ENCODE results near the gene STAT6. TPM values are rescaled to one million over a fixed set of nuclear protein-coding genes. Genes with fewer than 3 reads are reported as not detected.
A peak's percentile ranks its signal among the peaks of the same experiment; 100 is the strongest.

STAT6 gene
- total and polyA plus RNA-seq, 11 donors = 31.6 to 87.7 (median 38.4) TPM

- DNase-seq = peak; percentile 77 to 84 (median 82)
- Histone ChIP-seq H3K36me3 (peaks cover 0 to 32% (median 18%) of the 10 kb centered on the region in 9 donors), H3K4me3 (peak overlapping the region in 7 of 12 donors; percentile 1 to 41 (median 26)), H3K27ac (peak overlapping the region; percentile 63 to 100 (median 94)), H3K27me3 (no peaks in the 10 kb centered on the region), H3K4me1 (peaks cover 17 to 99% (median 77%) of the 10 kb centered on the region in 12 donors), H3K9me3 (no peaks in the 10 kb centered on the region)
- peak; percentile 17 to 73 (median 58) for ATAC-seq
- intact Hi-C loops (cut with DNase I) = loop anchor here in 2 of 10 donors (2.0 kb wide), 1 partner anchor 13 kb away; no protein-coding TSS in a partner anchor
- TF ChIP-seq POLR2A (IDR thresholded peaks at IDR 0.05) (no peak), CTCF (IDR thresholded peaks at IDR 0.05) (no peak)
- 31 to 50% (median 45%) methylated on average over 15 to 18 of the region's 18 CpGs for WGBS, 4 donors
Measured at GRCh38 chr12:57135527-57136326, 24.6 kb upstream of the STAT6 start.

GRCh38 chr12:57134949-57135348 is 23.8 kb upstream of the STAT6 start:
- DNase-seq = no peak
- Histone ChIP-seq H3K4me1 (peaks cover 17 to 99% (median 82%) of the 10 kb centered on the region in 12 donors), H3K27me3 (no peaks in the 10 kb centered on the region), H3K9me3 (no peaks in the 10 kb centered on the region), H3K27ac (peak overlapping the region in 11 of 12 donors; percentile 74 to 100 (median 95)), H3K36me3 (peaks cover 0 to 24% (median 10%) of the 10 kb centered on the region in 9 donors), H3K4me3 (peak overlapping the region in 1 of 12 donors; percentile 11)
- WGBS, 4 donors = 77 to 91% (median 78%) methylated on average over 8 to 9 of the region's 9 CpGs
- intact Hi-C loops (cut with DNase I) = loop anchor here in 2 of 10 donors (2.0 kb wide), 1 partner anchor 14 kb away; no protein-coding TSS in a partner anchor
- TF ChIP-seq POLR2A (IDR thresholded peaks at IDR 0.05) (no peak), CTCF (IDR thresholded peaks at IDR 0.05) (no peak)
- ATAC-seq = no peak

GRCh38 chr12:57133916-57134315 is 22.8 kb upstream of the STAT6 start:
- ATAC-seq (peak; percentile 22 to 62 (median 40)), DNase-seq (peak in 4 of 5 donors; percentile 42 to 85 (median 67))
- peak overlapping the region in 6 of 12 donors; percentile 3 to 94 (median 70) for H3K4me3 ChIP-seq
- no peaks in the 10 kb centered on the region for H3K27me3 ChIP-seq
- intact Hi-C loops (cut with DNase I) = loop anchor here in 2 of 10 donors (2.0 kb wide), 1 partner anchor 15 kb away; no protein-coding TSS in a partner anchor
- peak overlapping the region; percentile 65 to 100 (median 94) for H3K27ac ChIP-seq
- peaks cover 17 to 94% (median 80%) of the 10 kb centered on the region in 12 donors for H3K4me1 ChIP-seq
- H3K9me3 ChIP-seq = no peaks in the 10 kb centered on the region
- 29 to 40% (median 33%) methylated on average over 3 to 6 of the region's 6 CpGs for WGBS, 4 donors
- no peak for TF ChIP-seq CTCF (IDR thresholded peaks at IDR 0.05)
- TF ChIP-seq POLR2A (IDR thresholded peaks at IDR 0.05) = no peak
- H3K36me3 ChIP-seq = peaks cover 0 to 14% (median 0%) of the 10 kb centered on the region in 9 donors

GRCh38 chr12:57133013-57133569 is 21.9 kb upstream of the STAT6 start:
- 52 to 72% (median 67%) methylated on average over 4 of the region's 4 CpGs for WGBS, 4 donors
- Histone ChIP-seq H3K4me1 (peaks cover 17 to 90% (median 73%) of the 10 kb centered on the region in 12 donors), H3K9me3 (no peaks in the 10 kb centered on the region), H3K27me3 (no peaks in the 10 kb centered on the region), H3K4me3 (peak overlapping the region in 9 of 12 donors; percentile 4 to 94 (median 72)), H3K36me3 (peaks cover 0 to 10% (median 0%) of the 10 kb centered on the region in 9 donors), H3K27ac (peak overlapping the region; percentile 65 to 100 (median 94))
- TF ChIP-seq POLR2A (IDR thresholded peaks at IDR 0.05) = no peak
- no peak for TF ChIP-seq CTCF (IDR thresholded peaks at IDR 0.05)
- DNase-seq (no peak), ATAC-seq (no peak)
- intact Hi-C loops (cut with DNase I) = no loop called here

Data from heart left ventricle (tissue), 16 donors.